ENCODE data around the gene RRP8. TPM values are rescaled to one million over a fixed set of nuclear protein-coding genes. Genes with fewer than 3 reads are reported as not detected.

The RRP8 gene
- total RNA-seq, 1 experiment from 2014 or later: 17.8 TPM

DNA sequence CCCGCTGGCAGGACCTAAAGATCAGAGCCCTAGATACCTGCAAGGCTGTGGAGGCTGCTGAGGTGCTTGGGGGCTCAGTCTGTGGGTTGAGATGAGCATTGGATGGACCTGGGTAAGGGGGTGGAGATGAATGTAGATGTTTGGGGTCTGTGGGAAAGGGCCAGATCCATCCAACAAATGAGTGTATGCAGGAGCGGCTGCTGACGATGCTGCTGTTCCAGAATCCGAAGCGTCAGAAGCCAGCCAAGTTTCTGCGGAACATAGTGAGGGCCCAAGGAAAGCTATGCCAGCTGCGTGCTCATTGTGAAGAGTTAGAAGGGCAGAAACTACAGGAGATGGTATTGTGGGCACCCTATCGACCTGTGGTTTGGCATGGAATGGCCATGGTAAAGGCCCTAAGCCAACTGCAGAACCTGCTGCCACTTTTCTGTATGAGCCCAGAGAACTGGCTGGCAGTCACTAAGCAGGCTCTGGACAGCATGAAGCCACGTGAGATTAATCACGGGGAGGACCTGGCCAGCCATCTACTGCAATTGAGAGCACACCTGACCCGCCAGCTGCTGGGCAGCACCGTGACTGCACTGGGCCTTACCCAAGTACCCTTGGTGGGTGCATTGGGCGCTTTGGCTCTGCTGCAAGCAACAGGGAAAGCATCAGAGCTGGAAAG lies 36.6 kb downstream of the RRP8 start:
- ATAC-seq (no peak), DNase-seq (ENCODE audit: low read depth, low spot score) (no peak)
- RAD21 ChIA-PET (ENCODE audit: low non-redundant PET in 1 of 2, low total read pairs in 2 of 2, uncharacterized antibody in 2 of 2, unreplicated experiment in 2 of 2): no interaction called here
- no peak overlapping the region for H3K27ac ChIP-seq (ENCODE audit: low read depth, low read length)
- H3K4me2 ChIP-seq (ENCODE audit: low read length): no peak overlapping the region
- CTCF ChIA-PET: no interaction called here
- H3K4me1 ChIP-seq (ENCODE audit: control insufficient read depth in 1 of 2, insufficient read depth in 2 of 2, low read length in 2 of 2): peaks cover 0 to 6% of the 10 kb centered on the region in 2 experiments; a peak in 1 of 4 replicates
- no peaks in the 10 kb centered on the region for H4K20me1 ChIP-seq (ENCODE audit: insufficient read depth)
- no TSS peak for BruUV-seq (replicated peaks)
- no peaks in the 10 kb centered on the region for H3K27me3 ChIP-seq (ENCODE audit: insufficient read depth, low read length)
- TF ChIP-seq, protein P1, sequence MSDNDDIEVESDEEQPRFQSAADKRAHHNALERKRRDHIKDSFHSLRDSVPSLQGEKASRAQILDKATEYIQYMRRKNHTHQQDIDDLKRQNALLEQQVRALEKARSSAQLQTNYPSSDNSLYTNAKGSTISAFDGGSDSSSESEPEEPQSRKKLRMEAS (IDR thresholded peaks at IDR 0.05): no peak
- TF ChIP-seq TCF7L2 (IDR thresholded peaks at IDR 0.05; ENCODE audit: borderline replicate concordance, extremely low read depth, insufficient read depth, insufficient read length) (no peak), EGR1 (IDR thresholded peaks at IDR 0.05; ENCODE audit: low read depth) (no peak), EZH2 (IDR thresholded peaks at IDR 0.05) (no peak), ELF1 (IDR thresholded peaks at IDR 0.05; ENCODE audit: borderline replicate concordance, low read depth) (no peak), SRF (IDR thresholded peaks at IDR 0.05; ENCODE audit: low read depth) (no peak), CBX3 (IDR thresholded peaks at IDR 0.05; ENCODE audit: low read depth) (no peak), ZNF274 (IDR thresholded peaks at IDR 0.05; ENCODE audit: low read depth, low read length) (no peak), SIN3A (IDR thresholded peaks at IDR 0.05; ENCODE audit: low read depth) (no peak), SP1 (IDR thresholded peaks at IDR 0.05; ENCODE audit: low read depth) (no peak), POLR2A (IDR thresholded peaks at IDR 0.05; ENCODE audit: borderline replicate concordance, extremely low read depth, insufficient read depth, insufficient read length) (no peak), EZH2phosphoT487 (IDR thresholded peaks at IDR 0.05; ENCODE audit: borderline replicate concordance) (no peak), CEBPB (IDR thresholded peaks at IDR 0.05; ENCODE audit: low read depth) (no peak)
- TF ChIP-seq, protein P2, sequence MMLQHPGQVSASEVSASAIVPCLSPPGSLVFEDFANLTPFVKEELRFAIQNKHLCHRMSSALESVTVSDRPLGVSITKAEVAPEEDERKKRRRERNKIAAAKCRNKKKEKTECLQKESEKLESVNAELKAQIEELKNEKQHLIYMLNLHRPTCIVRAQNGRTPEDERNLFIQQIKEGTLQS (IDR thresholded peaks at IDR 0.05): no peak
- TF ChIP-seq, protein P3, sequence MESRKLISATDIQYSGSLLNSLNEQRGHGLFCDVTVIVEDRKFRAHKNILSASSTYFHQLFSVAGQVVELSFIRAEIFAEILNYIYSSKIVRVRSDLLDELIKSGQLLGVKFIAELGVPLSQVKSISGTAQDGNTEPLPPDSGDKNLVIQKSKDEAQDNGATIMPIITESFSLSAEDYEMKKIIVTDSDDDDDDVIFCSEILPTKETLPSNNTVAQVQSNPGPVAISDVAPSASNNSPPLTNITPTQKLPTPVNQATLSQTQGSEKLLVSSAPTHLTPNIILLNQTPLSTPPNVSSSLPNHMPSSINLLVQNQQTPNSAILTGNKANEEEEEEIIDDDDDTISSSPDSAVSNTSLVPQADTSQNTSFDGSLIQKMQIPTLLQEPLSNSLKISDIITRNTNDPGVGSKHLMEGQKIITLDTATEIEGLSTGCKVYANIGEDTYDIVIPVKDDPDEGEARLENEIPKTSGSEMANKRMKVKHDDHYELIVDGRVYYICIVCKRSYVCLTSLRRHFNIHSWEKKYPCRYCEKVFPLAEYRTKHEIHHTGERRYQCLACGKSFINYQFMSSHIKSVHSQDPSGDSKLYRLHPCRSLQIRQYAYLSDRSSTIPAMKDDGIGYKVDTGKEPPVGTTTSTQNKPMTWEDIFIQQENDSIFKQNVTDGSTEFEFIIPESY (IDR thresholded peaks at IDR 0.05; ENCODE audit: extremely low read depth, insufficient replicate concordance, low read length): no peak
- TF ChIP-seq, protein P4, sequence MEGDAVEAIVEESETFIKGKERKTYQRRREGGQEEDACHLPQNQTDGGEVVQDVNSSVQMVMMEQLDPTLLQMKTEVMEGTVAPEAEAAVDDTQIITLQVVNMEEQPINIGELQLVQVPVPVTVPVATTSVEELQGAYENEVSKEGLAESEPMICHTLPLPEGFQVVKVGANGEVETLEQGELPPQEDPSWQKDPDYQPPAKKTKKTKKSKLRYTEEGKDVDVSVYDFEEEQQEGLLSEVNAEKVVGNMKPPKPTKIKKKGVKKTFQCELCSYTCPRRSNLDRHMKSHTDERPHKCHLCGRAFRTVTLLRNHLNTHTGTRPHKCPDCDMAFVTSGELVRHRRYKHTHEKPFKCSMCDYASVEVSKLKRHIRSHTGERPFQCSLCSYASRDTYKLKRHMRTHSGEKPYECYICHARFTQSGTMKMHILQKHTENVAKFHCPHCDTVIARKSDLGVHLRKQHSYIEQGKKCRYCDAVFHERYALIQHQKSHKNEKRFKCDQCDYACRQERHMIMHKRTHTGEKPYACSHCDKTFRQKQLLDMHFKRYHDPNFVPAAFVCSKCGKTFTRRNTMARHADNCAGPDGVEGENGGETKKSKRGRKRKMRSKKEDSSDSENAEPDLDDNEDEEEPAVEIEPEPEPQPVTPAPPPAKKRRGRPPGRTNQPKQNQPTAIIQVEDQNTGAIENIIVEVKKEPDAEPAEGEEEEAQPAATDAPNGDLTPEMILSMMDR (IDR thresholded peaks at IDR 0.05 in 2 of 3, conservative IDR thresholded peaks at IDR 0.05 in 1 of 3; ENCODE audit: borderline replicate concordance in 1 of 3, insufficient read depth in 1 of 3, low read depth in 2 of 3, low read length in 2 of 3): no peak
- TF ChIP-seq, protein P5, sequence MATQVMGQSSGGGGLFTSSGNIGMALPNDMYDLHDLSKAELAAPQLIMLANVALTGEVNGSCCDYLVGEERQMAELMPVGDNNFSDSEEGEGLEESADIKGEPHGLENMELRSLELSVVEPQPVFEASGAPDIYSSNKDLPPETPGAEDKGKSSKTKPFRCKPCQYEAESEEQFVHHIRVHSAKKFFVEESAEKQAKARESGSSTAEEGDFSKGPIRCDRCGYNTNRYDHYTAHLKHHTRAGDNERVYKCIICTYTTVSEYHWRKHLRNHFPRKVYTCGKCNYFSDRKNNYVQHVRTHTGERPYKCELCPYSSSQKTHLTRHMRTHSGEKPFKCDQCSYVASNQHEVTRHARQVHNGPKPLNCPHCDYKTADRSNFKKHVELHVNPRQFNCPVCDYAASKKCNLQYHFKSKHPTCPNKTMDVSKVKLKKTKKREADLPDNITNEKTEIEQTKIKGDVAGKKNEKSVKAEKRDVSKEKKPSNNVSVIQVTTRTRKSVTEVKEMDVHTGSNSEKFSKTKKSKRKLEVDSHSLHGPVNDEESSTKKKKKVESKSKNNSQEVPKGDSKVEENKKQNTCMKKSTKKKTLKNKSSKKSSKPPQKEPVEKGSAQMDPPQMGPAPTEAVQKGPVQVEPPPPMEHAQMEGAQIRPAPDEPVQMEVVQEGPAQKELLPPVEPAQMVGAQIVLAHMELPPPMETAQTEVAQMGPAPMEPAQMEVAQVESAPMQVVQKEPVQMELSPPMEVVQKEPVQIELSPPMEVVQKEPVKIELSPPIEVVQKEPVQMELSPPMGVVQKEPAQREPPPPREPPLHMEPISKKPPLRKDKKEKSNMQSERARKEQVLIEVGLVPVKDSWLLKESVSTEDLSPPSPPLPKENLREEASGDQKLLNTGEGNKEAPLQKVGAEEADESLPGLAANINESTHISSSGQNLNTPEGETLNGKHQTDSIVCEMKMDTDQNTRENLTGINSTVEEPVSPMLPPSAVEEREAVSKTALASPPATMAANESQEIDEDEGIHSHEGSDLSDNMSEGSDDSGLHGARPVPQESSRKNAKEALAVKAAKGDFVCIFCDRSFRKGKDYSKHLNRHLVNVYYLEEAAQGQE (IDR thresholded peaks at IDR 0.05; ENCODE audit: low read depth): no peak
- no peak overlapping the region for H3K4me3 ChIP-seq (replicated peaks in 1 of 2; ENCODE audit: low read depth in 1 of 2, low read length in 2 of 2)
- no peaks in the 10 kb centered on the region for H3K9me2 ChIP-seq (ENCODE audit: insufficient read depth)
- H3K36me3 ChIP-seq (ENCODE audit: control insufficient read depth in 1 of 2, insufficient read depth in 2 of 2, low read length in 2 of 2): no peaks in the 10 kb centered on the region; a peak in 1 of 4 replicates
- POLR2A ChIA-PET: no interaction called here
- intact Hi-C loops (cut with micrococcal nuclease): no loop called here
- H2AFZ ChIP-seq (ENCODE audit: low read depth, low read length, poor library complexity, severe bottlenecking): no peak overlapping the region
- H3K9ac ChIP-seq (ENCODE audit: low read length): no peak overlapping the region
- no peaks in the 10 kb centered on the region for H3K9me3 ChIP-seq (ENCODE audit: control insufficient read depth in 1 of 2, insufficient read depth in 1 of 2, low read depth in 1 of 2, low read length in 2 of 2)
- H3K79me2 ChIP-seq (ENCODE audit: insufficient read depth, low read length): no peaks in the 10 kb centered on the region

Data from HCT116 (cell line).